SK-N-MC (cell line): ENCODE results near the gene TEAD1.

Experiments used
- EZH2 ChIP-seq: fragments of 200-600 bp; sonication (generic); IDR thresholded peaks from one replicate; pipeline ENCODE4 v1.6.1; 2017; ENCODE audit warnings: antibody characterized with exemption
- FOXP2 ChIP-seq: optimal IDR thresholded peaks from 2 replicates; pipeline ENCODE3; 2011; ENCODE audit warnings: mild to moderate bottlenecking, moderate library complexity; ENCODE audit not compliant: insufficient read depth; ENCODE audit errors: extremely low read length, control extremely low read depth
- POLR2AphosphoS5 ChIP-seq: IDR thresholded peaks from 2 replicates; pipeline ENCODE4 v1.6.1; 2012; ENCODE audit warnings: mild to moderate bottlenecking, low read depth, low read length, borderline replicate concordance

DNA sequence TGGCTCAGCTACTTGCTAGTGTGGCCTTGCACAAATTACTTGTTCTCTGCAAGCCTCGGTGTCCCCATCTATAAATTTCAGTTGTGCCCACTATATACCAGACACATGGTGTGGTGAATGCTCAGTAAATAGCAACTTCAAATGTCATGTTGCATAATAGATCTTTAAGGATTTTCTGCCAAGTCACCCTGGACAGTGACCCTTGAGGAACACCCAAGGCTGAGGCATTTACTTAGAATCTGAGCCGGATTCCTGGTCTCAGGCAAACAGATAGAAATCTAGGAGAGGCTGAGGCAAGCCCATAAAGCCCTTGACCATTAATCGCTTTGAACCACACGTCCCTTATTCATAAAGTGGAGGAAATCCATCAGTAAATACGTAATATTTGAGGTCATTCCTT is 9.7 kb downstream of the TEAD1 start:
- TF ChIP-seq EZH2 (no peak), POLR2AphosphoS5 (no peak), FOXP2 (no peak)
